HuH-7.5 (cell line): Measurements from ENCODE around the gene WDR3.
"Not testable (repeated sequence)": the region's sequence is repeated elsewhere in the genome, so short reads cannot be mapped to it uniquely, and the experiment has no call there.

ENCODE experiments used
- DNase-seq: peaks from one replicate; pipeline ENCODE4 v3.0.0; 2011; ENCODE audit warnings: low spot score

Gene WDR3

GRCh38 chr1:117929343-117930172 lies at the start of gene WDR3, which contains the start of gene GDAP2:
Gene WDR3, plus strand, starts transcription at chr1:117929739. Its CDS starts 3,581 bp downstream, at chr1:117933320.
Gene GDAP2, minus strand, starts transcription at chr1:117929621. Its CDS starts 9,264 bp downstream, at chr1:117920357.
- peak; percentile 49 for DNase-seq

- no peak for DNase-seq
Observed at GRCh38 chr1:117883616-117884015, 45.9 kb upstream of the WDR3 start.

- no peak for DNase-seq
Observed at GRCh38 chr1:117886101-117886795, 43.3 kb upstream of the WDR3 start.

- no peak for DNase-seq
Observed at GRCh38 chr1:117890452-117890851, 39.1 kb upstream of the WDR3 start.

- DNase-seq, result no peak
Observed at GRCh38 chr1:117892512-117892911, 37.0 kb upstream of the WDR3 start.

- DNase-seq, result no peak
Observed at GRCh38 chr1:117894078-117894477, 35.5 kb upstream of the WDR3 start.

- peak; percentile 7 for DNase-seq
Observed at GRCh38 chr1:117895482-117896114, 33.9 kb upstream of the WDR3 start.

GRCh38 chr1:117897551-117897950 lies 32.0 kb upstream of the WDR3 start:
- no peak for DNase-seq

- no peak for DNase-seq
Observed at GRCh38 chr1:117899801-117900200, 29.7 kb upstream of the WDR3 start.

GRCh38 chr1:117902944-117903343 lies 26.6 kb upstream of the WDR3 start:
- no peak for DNase-seq

GRCh38 chr1:117904485-117904884 lies 25.1 kb upstream of the WDR3 start:
- no peak for DNase-seq

- no peak for DNase-seq
Observed at GRCh38 chr1:117905019-117905418, 24.5 kb upstream of the WDR3 start.

GRCh38 chr1:117911051-117911450 lies 18.5 kb upstream of the WDR3 start:
- no peak for DNase-seq

- DNase-seq, result no peak
Observed at GRCh38 chr1:117919376-117919775, 10.2 kb upstream of the WDR3 start.

GRCh38 chr1:117921991-117922390 lies 7.5 kb upstream of the WDR3 start:
- no peak for DNase-seq

GRCh38 chr1:117922717-117923116 lies 6.8 kb upstream of the WDR3 start:
- not testable (repeated sequence) for DNase-seq

GRCh38 chr1:117925981-117926380 lies 3.6 kb upstream of the WDR3 start:
- no peak for DNase-seq

GRCh38 chr1:117928881-117929342 lies 627 bp upstream of the WDR3 start:
- DNase-seq, result peak; percentile 12

GRCh38 chr1:117930173-117930447 lies 571 bp downstream of the WDR3 start:
- no peak for DNase-seq

GRCh38 chr1:117930484-117930883 lies 945 bp downstream of the WDR3 start:
- no peak for DNase-seq

GRCh38 chr1:117932576-117932975 lies 3.0 kb downstream of the WDR3 start:
- DNase-seq, result no peak

GRCh38 chr1:117933769-117934168 lies 4.2 kb downstream of the WDR3 start:
- no peak for DNase-seq

GRCh38 chr1:117942293-117942692 lies 12.8 kb downstream of the WDR3 start:
- DNase-seq, result no peak
